GM18508 (cell line): ENCODE data around the gene PILRB.
"Not testable (repeated sequence)": the region's sequence is repeated elsewhere in the genome, so short reads cannot be mapped to it uniquely, and the experiment has no call there.

ENCODE experiments used
- ATAC-seq: cut with Tn5 transposase; IDR thresholded peaks from one replicate; pipeline ENCODE4 v1.9.1; 2021; ENCODE audit warnings: moderate number of reproducible peaks; ENCODE audit not compliant: insufficient read depth, unreplicated experiment

The PILRB gene

DNA sequence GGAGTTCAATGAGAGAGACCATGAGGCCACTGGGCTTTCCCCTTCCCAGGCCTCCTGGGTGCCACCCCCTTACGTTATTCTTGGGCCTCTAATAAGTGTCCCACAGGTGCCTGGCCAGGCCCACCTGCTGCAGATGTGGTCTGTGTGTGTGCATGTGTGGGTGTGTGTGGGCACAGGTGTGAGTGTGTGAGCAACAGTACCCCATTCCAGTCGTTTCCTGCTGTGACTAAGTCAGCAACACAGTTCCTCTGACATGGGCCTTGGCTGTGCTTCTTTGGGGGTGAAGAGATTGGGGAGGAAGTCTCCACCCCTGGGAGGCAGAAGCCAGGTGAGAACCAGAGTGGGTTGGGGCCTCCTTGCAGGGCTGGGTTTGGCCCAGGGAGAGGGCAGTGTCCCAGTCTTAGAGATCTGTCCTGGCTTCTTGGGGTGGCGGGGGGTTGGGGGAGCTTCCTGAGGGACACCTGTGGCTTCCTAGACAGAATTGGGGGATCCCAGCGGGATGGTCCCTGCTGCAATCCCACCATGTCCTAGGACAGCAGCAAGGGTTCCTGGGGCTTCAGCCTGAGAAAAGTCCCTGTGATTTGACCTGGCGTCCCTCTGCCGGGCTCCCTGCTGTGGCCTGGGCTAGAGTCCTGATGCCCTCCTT is 4.1 kb upstream of the PILRB start:
- no peak for ATAC-seq

DNA sequence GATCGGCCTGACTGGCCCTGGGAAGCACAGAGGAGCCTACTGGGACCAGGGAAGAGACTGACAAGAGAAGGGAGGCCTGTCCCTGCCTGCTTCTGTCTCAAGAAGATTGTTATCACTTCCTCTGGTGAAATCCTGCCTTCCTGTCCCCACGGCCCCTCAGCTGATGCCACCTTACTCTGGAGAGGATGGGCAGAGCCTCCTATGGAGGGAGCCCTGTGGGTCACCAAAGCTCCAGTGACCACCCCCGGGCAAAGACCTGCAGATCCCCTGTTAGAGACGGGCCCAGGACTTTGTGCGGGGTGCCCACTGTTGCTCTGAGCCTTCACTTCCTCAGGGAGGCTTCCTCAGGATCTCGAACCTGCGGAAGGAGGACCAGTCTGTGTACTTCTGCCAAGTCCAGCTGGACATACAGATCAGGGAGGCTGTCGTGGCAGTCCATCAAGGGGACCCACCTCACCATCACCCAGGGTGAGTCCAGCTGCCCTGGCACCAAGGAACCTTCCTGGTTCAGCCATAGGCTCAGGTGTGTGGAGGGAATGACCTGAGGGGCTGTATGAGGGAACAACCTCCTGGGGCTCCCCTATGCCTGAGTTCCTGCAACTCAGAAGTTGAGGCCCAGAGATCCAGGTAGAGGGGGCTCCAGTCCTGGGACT is 1.4 kb upstream of the PILRB start:
- no peak for ATAC-seq

DNA sequence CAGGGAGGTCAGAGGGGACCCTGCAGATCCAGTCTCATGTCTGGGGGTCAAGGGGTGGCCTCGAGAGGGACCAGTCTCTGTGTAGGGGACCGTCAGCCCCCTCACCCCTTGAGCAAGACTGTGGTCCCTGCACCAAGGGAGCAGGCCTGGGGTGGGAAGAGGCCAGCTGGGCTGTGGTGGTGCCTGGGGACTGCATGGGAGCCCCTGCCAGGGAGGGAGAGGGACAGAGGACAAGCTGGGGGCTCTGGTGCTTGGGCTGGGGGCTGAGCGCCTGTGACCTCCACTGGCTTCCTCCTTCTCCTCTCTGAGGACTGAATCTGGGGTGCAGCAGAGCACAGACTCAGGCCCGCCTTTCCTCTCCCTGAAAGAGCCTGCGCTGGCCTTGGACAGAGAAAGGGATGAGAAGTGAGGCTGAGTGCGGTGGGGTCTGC is 771 bp upstream of the PILRB start:
- ATAC-seq = no peak

DNA sequence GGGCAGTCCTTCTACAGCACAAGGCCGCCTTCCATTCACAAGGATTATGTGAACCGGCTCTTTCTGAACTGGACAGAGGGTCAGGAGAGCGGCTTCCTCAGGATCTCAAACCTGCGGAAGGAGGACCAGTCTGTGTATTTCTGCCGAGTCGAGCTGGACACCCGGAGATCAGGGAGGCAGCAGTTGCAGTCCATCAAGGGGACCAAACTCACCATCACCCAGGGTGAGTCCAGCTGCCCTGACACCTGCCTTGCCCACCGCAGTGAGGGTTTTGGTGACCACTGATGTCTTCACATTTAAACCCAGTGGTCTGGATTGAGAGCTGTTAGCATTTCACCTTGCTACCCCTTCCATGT is 918 bp downstream of the PILRB start:
- no peak for ATAC-seq

DNA sequence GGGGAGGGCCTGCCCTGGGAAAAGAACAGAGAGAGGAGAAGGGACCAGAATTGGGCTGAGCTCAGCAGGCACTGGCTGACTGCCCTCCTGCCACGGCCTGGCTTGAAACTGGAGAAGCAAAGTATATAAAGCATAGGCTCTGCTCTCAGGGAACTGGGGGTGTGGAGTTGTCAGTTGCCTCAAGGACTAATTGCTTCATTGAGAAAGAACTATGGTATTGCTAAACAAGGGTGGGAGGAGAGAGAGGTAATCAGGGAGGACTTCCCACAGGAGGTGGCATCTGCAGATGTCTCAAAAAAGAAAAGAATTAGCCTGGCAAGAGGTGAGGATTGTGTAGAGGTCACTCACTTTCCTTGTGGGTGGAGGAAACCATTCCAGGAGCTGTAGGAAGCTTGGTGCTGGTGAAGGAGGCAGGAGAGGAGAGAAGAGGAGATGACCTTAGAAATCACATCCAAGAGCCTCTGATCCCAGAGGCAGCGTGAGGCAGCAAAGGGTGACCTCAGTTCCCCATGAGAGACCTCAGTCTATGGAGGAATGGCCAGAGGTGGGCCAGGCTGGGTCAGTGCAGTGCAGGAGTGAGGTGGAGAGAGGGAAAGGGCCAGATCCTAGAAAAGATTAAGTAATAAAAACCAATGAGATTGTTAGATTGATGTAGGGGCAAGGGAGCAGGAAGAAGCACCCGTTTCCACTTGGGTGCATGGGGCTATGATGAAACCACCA is 2.4 kb downstream of the PILRB start:
- ATAC-seq = no peak

DNA sequence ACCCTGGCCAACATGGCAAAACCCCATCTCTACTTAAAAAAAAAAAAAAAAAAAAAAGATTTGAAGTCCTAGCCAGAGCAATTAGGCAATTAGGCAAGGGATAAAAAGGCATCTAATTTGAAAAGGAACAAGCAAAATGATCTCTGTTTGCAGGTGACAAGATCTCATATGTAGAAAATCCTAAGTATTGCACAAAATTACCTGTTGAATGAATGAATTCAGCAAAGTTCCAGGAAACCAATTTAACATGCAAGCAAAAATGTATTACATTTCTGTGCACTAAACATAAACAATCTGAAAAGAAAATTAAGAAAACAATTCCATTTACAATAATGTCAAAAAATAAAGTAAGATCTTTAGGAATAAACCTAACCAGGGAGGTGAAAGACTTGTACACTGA is 5.2 kb downstream of the PILRB start:
- no peak for ATAC-seq

DNA sequence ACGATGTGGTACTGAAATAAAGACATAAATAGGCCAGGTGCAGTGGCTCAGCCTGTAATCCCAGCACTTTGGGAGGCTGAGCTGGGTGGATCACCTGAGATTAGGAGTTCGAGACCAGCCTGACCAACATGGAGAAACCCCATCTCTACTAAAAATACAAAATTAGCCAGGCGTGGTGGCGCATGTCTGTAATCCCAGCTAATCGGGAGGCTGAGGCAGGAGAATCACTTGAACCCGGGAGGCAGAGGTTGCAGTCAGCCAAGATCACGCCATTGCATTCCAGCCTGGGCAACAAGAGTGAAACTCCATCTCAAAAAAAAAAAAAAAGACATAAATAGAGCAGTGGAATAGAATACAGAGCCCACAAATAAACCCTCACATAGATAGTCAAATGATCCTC is 5.9 kb downstream of the PILRB start:
- not testable (repeated sequence) for ATAC-seq

DNA sequence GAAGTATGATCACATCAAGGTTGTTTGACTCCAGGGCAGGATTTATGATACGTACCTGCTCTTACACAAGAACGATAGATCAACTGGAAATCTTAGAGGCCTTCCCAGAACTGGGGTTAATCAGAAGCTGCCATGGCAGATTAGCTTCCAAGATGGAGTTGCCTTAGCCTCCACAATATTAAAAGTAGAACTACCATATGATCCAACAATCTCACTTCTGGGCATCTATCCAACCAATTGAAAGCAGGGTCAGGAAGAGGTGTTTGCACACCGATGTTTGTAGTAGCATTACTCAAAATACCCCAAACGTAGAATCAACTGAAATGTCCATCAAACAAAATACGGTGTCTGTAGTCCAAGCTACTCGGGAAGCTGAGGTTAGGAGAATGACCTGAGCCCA is 6.6 kb downstream of the PILRB start:
- no peak for ATAC-seq

DNA sequence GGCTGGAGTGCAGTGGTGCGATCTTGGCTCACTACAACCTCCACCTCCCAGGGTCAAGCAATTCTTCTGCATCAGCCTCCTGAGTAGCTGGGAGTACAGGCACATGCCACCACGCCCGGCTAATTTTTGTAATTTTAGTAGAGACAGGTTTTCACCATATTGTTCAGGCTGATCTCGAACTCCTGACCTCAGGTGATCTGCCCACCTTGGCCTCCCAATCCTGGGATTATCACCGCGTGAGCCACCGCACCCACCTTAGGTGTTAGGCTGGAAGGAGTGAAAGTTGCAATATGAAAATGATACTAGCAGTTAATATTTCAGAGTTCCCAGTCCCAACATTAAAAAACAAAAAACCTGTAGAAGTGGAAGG is 8.1 kb downstream of the PILRB start:
- ATAC-seq = not testable (repeated sequence)

DNA sequence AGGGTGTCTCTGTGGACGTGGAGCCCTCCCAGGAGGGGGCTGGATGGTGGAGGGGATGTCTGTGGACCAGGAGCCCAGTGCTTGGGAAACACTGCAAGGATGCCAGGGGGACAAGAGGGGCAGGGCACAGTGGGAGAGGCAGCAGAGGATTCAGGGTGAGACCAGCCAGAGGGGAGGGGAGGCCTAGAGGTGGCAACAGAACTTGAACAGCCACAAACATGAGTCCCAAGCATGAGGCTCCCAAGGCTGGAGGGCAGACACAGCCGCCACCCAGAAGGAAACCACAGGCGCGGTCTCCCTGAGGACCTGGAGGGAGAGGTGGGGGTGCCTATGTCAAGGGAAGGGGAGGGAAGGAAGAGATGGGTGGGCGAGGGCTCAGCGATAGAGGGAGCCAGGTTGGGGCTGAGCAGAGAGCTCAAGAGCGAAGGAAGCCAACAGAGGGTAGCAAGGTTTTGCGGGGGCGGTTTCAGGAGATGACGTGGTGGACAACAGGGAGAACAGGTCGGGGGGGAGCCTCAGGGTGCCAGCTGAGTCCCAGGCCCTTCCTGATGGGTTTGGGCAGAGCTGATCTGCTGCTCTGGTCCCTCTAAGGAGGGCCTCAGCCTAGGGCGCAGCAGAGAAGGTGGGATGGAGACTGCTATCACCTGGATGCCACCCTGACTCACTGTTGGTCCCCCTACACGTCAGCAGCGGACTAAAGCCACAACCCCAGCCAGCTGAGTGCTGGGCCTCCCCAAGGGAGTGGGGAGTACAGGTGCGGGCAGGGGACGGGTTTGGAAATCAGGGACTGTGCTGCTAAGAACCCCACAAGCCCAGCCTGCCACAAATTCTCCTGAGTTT is 8.7 kb downstream of the PILRB start:
- no peak for ATAC-seq

DNA sequence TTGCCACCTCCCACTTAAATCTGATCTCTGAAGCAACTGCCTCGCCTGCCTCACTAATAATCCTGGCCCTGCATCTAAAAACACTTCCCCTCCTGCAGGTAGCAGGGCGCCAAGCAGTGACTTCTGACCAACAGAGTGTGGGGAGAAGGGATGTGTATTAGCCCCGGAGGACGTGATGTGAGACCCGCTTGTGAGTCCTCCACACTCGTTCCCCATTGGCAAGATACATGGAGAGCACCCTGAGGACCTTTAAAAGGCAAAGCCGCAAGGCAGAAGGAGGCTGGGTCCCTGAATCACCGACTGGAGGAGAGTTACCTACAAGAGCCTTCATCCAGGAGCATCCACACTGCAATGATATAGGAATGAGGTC is 9.3 kb downstream of the PILRB start:
- no peak for ATAC-seq

DNA sequence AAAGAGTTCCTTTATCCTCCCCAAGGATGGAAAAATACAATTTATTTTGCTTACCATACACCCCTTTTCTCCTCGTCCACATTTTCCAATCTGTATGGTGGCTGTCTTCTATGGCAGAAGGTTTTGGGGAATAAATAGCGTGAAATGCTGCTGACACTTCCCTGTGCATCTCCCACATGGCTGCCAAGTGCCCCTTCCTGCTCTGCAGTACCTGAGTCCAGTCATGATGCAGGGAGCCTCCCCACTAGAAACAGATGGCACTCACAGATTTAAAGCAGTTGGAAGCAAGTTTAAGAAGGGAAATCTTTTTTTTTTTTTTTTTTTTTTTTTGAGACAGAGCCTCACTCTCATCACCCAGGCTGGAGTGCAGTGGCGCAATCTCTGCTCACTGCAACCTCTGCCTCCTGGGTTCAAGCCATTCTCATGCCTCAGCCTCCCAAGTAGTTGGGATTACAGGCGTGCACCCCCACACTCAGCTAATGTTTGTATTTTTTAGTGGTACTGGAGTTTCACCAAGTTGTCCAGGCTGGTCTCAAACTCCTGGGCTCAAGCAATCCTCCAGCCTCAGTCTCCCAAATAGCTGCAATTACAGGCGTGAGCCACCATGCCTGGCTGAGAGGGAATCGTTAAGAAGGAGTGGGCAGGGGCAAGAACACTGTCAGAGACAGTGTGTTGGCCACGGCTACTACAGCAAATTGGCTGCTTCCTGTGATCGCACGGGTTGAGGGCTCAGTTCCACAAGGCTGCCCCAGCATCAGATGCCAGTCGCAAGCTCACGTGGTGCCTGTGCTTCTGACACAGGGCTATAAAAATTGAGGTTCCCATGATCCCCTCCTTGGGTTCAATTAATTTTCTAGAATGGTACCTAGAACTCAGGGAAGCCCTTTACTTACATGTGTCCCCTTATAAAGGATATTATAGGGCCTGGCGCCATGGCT is 10.0 kb downstream of the PILRB start:
- no peak for ATAC-seq

DNA sequence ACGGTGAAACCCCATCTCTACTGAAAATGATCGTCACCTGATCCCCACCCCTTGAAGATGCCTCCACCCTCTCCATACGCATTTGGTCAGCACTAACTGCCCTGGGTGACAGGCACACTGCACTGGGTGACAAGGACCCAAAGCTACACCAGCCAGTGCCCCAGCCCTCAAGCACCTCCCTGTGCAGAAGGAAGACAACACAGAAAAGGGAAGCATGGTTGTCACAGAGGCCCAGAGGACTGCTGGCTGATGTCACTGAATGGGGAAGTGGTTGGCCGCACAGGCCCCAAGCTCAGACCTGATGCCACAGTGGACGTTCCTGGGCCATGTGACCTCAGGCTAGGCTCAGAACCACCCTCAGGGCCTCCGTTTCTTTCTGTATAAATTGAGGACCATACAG is 11.2 kb downstream of the PILRB start:
- ATAC-seq = peak; percentile 50

DNA sequence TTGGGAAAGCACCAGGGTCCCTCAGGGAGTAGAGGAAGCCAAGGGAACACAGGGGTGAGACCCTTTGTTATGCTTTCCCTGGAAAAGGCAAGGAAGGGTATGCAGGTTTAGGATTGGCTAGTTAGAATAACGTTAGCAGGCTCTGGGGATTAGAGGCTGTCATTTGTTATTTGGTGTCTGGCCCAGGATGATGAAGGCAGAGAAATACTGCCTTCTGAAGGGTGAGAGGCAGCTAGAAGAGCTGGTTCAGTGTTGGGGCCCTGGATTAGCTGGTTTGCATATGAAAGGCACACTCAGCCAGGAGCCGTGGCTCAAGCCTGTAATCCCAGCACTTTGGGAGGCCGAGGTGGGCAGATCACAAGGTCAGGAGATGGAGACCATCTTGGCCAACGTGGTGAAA is 12.4 kb downstream of the PILRB start:
- no peak for ATAC-seq

DNA sequence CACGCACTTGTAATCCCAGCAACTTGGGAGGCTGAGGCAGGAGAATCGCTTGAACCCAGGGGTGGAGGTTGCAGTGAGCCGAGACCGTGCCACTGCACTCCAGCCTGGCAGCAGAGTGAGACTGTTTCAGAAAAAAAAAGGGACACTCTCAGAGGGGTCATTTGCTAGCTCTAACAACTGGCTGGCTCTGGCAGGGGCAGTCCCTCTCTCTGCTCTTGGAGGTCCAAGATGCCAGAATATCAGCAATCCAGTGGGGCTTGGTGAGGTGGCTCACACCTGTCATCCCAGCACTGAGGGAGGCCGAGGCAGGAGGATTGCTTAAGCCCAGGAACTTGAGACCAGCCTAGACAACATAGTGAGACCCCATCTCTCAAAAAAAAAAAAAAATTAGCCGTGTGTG is 12.8 kb downstream of the PILRB start:
- no peak for ATAC-seq

DNA sequence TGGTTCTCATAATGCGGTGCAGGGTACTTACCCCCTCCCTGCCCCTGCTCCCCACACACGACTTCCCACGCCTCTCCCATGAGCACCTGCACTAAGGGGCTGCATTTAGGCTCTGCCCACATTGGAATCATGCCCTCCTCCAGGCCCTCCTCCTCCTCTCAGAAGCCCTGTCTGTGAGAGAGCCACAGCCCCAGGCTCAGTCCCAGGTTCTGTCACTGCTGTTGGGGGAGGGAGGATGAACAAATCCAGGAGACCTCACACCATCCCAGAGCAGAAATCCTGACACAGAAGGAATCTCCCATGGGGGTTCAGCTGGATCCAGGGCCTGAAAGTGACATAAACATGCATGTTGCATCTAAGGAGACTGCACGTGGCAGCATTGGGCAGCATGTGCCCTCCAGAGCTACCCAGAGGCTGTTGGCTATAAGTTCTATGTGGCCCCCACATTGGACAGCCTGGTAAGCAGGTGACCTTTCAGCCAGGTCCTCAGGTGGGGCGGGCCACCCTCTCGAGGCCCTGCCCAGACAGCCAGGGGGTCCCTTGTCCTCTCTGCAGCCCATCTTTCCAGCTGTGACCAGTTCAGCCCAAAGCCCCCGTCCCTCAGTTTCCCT is 13.7 kb downstream of the PILRB start:
- no peak for ATAC-seq

DNA sequence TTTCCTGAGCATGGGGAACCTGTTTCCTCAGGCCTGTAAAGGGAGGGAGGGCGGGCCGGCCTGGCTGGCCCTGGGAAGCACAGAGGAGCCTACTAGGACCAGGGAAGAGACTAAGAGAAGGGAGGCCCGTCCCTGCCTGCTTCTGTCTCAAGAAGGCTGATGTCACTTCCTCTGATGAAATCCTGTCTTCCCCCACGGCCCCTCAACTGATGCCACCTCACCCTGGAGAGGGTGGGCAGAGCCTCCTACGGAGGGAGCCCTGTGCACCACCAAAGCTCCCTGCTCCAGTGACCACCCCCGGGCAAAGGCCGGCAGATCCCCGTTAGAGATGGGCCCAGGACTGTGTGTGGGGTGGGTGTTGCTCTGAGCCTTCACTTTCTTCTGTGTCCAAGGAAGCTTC is 14.3 kb downstream of the PILRB start:
- no peak for ATAC-seq

DNA sequence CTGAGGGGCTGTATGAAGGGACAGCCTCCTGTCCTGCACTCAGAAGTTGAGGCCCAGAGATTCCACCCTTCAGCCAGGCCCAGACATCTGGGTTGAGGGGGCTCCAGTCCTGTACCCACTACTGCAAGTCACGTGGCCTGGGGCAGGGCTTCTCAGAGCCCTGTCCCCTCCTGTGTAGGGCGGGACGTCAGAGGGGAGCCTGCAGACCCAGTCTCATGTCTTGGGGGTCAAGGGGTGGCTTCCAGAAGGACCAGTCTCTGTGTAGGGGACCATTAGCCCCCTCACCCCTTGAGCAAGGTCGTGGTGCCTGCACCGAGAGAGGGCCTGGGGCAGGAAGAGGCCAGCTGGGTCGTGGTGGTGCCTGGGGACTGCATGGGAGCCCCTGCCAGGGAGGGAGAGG is 14.8 kb downstream of the PILRB start:
- ATAC-seq = no peak

DNA sequence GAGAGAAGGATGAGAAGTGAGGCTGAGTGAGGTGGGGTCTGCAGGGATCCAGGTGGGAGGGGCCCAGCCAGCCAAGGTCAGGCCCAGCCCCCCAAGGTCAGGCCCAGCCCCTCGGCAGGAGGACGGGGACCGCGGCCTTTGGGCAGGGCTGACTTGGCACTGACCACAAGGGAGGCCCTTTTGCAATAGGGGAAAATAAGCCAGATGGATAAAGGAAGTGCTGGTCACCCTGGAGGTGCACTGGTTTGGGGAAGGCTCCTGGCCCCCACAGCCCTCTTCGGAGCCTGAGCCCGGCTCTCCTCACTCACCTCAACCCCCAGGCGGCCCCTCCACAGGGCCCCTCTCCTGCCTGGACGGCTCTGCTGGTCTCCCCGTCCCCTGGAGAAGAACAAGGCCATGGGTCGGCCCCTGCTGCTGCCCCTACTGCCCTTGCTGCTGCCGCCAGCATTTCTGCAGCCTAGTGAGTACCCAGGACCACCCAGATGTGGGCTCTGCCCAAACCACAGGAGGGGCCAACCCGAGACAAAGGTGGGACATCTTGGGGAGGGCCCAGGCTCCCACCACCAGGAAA is 15.4 kb downstream of the PILRB start, which contains the start of gene PILRA:
TSS of gene PILRA (plus strand) at position 227 of the 571 bp plus-strand sequence. CDS start at position 397, 170 bp downstream.
- ATAC-seq = no peak
